PC-9 (cell line): Measurements from ENCODE around the gene OSBPL10.

Experiments
- CTCF ChIP-seq: fragments of 200-600 bp; sonication (generic); conservative IDR thresholded peaks from 2 replicates; pipeline ENCODE4 v1.6.1; 2017; ENCODE audit warnings: mixed run types, antibody characterized with exemption, mild to moderate bottlenecking, moderate library complexity
- EZH2 ChIP-seq: fragments of 200-600 bp; sonication (generic); IDR thresholded peaks from 2 replicates; pipeline ENCODE4 v1.8.0; 2017; ENCODE audit warnings: antibody characterized with exemption, low read depth

GRCh38 chr3:31671976-31672375 is 309.1 kb downstream of the OSBPL10 start:
- no peak for TF ChIP-seq EZH2
- TF ChIP-seq CTCF, result no peak
